HCT116 (cell line): Measurements from ENCODE around the gene ITPR2.
"Not testable (repeated sequence)": the region's sequence is repeated elsewhere in the genome, so short reads cannot be mapped to it uniquely, and the experiment has no call there.

Experiments
- EZH2 ChIP-seq: fragments of 200-600 bp; sonication (generic); IDR thresholded peaks from 2 replicates; pipeline ENCODE4 v1.6.1; 2017; ENCODE audit warnings: antibody characterized with exemption, mixed run types
- EZH2phosphoT487 ChIP-seq: fragments of 200-600 bp; IDR thresholded peaks from 2 replicates; pipeline ENCODE4 v1.6.1; 2018; ENCODE audit warnings: antibody characterized with exemption, borderline replicate concordance
- POLR2AphosphoS5 ChIP-seq: IDR thresholded peaks from 2 replicates; pipeline ENCODE4 v1.6.1; 2011; ENCODE audit warnings: mild to moderate bottlenecking, low read depth, low read length, moderate library complexity
- SP1 ChIP-seq: IDR thresholded peaks from 2 replicates; pipeline ENCODE4 v1.6.1; 2012; ENCODE audit warnings: low read depth
- TCF7L2 ChIP-seq: IDR thresholded peaks from 2 replicates; pipeline ENCODE4 v1.7.0; 2011; ENCODE audit warnings: borderline replicate concordance, inconsistent platforms; ENCODE audit not compliant: insufficient read depth, insufficient read length; ENCODE audit errors: extremely low read depth
- YY1 ChIP-seq: IDR thresholded peaks from 2 replicates; pipeline ENCODE4 v1.6.1; 2011; ENCODE audit warnings: low read length, low read depth, moderate library complexity, mild to moderate bottlenecking; ENCODE audit not compliant: insufficient replicate concordance; ENCODE audit errors: extremely low read depth
- ZNF274 ChIP-seq: fragments of 200-500 bp; sonication (Bioruptor generic); IDR thresholded peaks from 2 replicates; pipeline ENCODE4 v1.6.1; 2014; ENCODE audit warnings: mild to moderate bottlenecking, low read depth, low read length, inconsistent platforms
- TF ChIP-seq, protein P1 (sequence below), 3 experiments: fragments of 200-600 bp in 1 of 3; sonication (generic) in 1 of 3; IDR thresholded peaks in 2 of 3; conservative IDR thresholded peaks in 1 of 3; 2 replicates each; pipeline ENCODE4 v1.5.1; 2012 to 2017; ENCODE audit warnings: low read depth in 2 of 3, low read length in 2 of 3, antibody characterized with exemption in 1 of 3, borderline replicate concordance in 1 of 3, control low read depth in 1 of 3, mild to moderate bottlenecking in 1 of 3, mixed read lengths in 1 of 3, mixed run types in 1 of 3, moderate library complexity in 1 of 3; ENCODE audit not compliant: insufficient read depth in 1 of 3
- TF ChIP-seq, protein P2 (sequence below): IDR thresholded peaks from 2 replicates; pipeline ENCODE4 v1.6.1; 2011; ENCODE audit warnings: mild to moderate bottlenecking, low read length, moderate library complexity; ENCODE audit not compliant: insufficient replicate concordance; ENCODE audit errors: extremely low read depth
- TF ChIP-seq, protein P3 (sequence below): IDR thresholded peaks from 2 replicates; pipeline ENCODE4 v1.6.1; 2012
- TF ChIP-seq, protein P4 (sequence below): IDR thresholded peaks from 2 replicates; pipeline ENCODE4 v1.6.1; 2012; ENCODE audit warnings: low read depth

DNA sequence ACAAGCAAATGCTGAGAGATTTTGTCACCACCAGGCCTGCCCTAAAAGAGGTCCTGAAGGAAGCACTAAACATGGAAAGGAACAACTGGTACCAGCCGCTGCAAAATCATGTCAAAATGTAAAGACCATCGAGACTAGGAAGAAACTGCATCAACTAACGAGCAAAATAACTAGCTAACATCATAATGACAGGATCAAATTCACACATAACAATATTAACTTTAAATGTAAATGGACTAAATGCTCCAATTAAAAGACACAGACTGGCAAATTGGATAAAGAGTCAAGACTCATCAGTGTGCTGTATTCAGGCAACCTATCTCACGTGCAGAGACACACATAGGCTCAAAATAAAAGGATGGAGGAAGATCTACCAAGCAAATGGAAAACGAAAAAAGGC is 161.5 kb downstream of the ITPR2 start:
- TF ChIP-seq ZNF274, EZH2, EZH2phosphoT487, TCF7L2, SP1, POLR2AphosphoS5, YY1: not testable (repeated sequence)
- TF ChIP-seq, protein P1, sequence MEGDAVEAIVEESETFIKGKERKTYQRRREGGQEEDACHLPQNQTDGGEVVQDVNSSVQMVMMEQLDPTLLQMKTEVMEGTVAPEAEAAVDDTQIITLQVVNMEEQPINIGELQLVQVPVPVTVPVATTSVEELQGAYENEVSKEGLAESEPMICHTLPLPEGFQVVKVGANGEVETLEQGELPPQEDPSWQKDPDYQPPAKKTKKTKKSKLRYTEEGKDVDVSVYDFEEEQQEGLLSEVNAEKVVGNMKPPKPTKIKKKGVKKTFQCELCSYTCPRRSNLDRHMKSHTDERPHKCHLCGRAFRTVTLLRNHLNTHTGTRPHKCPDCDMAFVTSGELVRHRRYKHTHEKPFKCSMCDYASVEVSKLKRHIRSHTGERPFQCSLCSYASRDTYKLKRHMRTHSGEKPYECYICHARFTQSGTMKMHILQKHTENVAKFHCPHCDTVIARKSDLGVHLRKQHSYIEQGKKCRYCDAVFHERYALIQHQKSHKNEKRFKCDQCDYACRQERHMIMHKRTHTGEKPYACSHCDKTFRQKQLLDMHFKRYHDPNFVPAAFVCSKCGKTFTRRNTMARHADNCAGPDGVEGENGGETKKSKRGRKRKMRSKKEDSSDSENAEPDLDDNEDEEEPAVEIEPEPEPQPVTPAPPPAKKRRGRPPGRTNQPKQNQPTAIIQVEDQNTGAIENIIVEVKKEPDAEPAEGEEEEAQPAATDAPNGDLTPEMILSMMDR (IDR thresholded peaks at IDR 0.05 in 2 of 3, conservative IDR thresholded peaks at IDR 0.05 in 1 of 3; ENCODE audit: borderline replicate concordance in 1 of 3, insufficient read depth in 1 of 3, low read depth in 2 of 3, low read length in 2 of 3), result not testable (repeated sequence)
- TF ChIP-seq, protein P2, sequence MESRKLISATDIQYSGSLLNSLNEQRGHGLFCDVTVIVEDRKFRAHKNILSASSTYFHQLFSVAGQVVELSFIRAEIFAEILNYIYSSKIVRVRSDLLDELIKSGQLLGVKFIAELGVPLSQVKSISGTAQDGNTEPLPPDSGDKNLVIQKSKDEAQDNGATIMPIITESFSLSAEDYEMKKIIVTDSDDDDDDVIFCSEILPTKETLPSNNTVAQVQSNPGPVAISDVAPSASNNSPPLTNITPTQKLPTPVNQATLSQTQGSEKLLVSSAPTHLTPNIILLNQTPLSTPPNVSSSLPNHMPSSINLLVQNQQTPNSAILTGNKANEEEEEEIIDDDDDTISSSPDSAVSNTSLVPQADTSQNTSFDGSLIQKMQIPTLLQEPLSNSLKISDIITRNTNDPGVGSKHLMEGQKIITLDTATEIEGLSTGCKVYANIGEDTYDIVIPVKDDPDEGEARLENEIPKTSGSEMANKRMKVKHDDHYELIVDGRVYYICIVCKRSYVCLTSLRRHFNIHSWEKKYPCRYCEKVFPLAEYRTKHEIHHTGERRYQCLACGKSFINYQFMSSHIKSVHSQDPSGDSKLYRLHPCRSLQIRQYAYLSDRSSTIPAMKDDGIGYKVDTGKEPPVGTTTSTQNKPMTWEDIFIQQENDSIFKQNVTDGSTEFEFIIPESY, result not testable (repeated sequence)
- TF ChIP-seq, protein P3, sequence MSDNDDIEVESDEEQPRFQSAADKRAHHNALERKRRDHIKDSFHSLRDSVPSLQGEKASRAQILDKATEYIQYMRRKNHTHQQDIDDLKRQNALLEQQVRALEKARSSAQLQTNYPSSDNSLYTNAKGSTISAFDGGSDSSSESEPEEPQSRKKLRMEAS, result not testable (repeated sequence)
- TF ChIP-seq, protein P4, sequence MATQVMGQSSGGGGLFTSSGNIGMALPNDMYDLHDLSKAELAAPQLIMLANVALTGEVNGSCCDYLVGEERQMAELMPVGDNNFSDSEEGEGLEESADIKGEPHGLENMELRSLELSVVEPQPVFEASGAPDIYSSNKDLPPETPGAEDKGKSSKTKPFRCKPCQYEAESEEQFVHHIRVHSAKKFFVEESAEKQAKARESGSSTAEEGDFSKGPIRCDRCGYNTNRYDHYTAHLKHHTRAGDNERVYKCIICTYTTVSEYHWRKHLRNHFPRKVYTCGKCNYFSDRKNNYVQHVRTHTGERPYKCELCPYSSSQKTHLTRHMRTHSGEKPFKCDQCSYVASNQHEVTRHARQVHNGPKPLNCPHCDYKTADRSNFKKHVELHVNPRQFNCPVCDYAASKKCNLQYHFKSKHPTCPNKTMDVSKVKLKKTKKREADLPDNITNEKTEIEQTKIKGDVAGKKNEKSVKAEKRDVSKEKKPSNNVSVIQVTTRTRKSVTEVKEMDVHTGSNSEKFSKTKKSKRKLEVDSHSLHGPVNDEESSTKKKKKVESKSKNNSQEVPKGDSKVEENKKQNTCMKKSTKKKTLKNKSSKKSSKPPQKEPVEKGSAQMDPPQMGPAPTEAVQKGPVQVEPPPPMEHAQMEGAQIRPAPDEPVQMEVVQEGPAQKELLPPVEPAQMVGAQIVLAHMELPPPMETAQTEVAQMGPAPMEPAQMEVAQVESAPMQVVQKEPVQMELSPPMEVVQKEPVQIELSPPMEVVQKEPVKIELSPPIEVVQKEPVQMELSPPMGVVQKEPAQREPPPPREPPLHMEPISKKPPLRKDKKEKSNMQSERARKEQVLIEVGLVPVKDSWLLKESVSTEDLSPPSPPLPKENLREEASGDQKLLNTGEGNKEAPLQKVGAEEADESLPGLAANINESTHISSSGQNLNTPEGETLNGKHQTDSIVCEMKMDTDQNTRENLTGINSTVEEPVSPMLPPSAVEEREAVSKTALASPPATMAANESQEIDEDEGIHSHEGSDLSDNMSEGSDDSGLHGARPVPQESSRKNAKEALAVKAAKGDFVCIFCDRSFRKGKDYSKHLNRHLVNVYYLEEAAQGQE, result not testable (repeated sequence)
